PFSK-1 (cell line): Measurements from ENCODE around the gene ERP27.

Source experiments
- POLR2AphosphoS5 ChIP-seq: IDR thresholded peaks from 2 replicates; pipeline ENCODE4 v1.6.1; 2012; ENCODE audit warnings: low read depth, mild to moderate bottlenecking, control low read depth, low read length, moderate library complexity
- TAF1 ChIP-seq: IDR thresholded peaks from 2 replicates; pipeline ENCODE4 v1.6.1; 2012; ENCODE audit warnings: low read length, control low read depth, borderline replicate concordance; ENCODE audit not compliant: insufficient read depth
- TF ChIP-seq, protein P1 (sequence below), 2 experiments: IDR thresholded peaks; 2 replicates each; pipeline versions ENCODE4 v1.6.1 to v1.8.0; 2011 to 2012; ENCODE audit warnings: low read depth in 2 of 2, low read length in 2 of 2, control low read depth in 1 of 2, inconsistent platforms in 1 of 2, mild to moderate bottlenecking in 1 of 2, moderate library complexity in 1 of 2; ENCODE audit not compliant: insufficient read depth in 1 of 2

DNA sequence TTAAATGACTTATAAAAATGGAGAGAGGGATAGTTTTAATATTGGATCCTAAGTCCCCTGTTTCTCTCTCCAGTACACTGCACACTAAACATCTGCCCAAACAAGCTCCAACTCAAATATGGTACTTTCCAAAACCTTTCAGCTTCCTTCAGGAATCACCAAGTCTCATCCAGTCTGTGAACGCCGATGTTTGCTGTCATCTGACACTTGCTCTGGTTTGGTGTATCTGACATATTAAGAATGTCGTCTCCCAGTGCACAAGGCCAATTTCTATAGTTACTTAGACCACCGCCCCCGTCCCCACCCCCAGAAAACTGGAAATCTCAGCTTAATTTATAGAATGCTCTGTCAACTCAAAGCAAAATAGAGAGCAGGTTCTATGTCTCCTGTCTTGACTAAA lies 47.6 kb downstream of the ERP27 start:
- TF ChIP-seq, protein P1, sequence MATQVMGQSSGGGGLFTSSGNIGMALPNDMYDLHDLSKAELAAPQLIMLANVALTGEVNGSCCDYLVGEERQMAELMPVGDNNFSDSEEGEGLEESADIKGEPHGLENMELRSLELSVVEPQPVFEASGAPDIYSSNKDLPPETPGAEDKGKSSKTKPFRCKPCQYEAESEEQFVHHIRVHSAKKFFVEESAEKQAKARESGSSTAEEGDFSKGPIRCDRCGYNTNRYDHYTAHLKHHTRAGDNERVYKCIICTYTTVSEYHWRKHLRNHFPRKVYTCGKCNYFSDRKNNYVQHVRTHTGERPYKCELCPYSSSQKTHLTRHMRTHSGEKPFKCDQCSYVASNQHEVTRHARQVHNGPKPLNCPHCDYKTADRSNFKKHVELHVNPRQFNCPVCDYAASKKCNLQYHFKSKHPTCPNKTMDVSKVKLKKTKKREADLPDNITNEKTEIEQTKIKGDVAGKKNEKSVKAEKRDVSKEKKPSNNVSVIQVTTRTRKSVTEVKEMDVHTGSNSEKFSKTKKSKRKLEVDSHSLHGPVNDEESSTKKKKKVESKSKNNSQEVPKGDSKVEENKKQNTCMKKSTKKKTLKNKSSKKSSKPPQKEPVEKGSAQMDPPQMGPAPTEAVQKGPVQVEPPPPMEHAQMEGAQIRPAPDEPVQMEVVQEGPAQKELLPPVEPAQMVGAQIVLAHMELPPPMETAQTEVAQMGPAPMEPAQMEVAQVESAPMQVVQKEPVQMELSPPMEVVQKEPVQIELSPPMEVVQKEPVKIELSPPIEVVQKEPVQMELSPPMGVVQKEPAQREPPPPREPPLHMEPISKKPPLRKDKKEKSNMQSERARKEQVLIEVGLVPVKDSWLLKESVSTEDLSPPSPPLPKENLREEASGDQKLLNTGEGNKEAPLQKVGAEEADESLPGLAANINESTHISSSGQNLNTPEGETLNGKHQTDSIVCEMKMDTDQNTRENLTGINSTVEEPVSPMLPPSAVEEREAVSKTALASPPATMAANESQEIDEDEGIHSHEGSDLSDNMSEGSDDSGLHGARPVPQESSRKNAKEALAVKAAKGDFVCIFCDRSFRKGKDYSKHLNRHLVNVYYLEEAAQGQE (IDR thresholded peaks at IDR 0.05; ENCODE audit: insufficient read depth in 1 of 2, low read depth in 2 of 2, low read length in 2 of 2): no peak
- TF ChIP-seq POLR2AphosphoS5: no peak
- TF ChIP-seq TAF1: no peak
